Middle frontal gyrus (tissue), 1 donor: ENCODE measurements around the gene RB1.
"Not testable (repeated sequence)": the region's sequence is repeated elsewhere in the genome, so short reads cannot be mapped to it uniquely, and the experiment has no call there.

ENCODE experiments used
- DNase-seq: peaks from one replicate; pipeline ENCODE4 v3.0.0-alpha.2; 2015; ENCODE audit warnings: low spot score; ENCODE audit errors: extremely low spot score

The RB1 gene

DNA sequence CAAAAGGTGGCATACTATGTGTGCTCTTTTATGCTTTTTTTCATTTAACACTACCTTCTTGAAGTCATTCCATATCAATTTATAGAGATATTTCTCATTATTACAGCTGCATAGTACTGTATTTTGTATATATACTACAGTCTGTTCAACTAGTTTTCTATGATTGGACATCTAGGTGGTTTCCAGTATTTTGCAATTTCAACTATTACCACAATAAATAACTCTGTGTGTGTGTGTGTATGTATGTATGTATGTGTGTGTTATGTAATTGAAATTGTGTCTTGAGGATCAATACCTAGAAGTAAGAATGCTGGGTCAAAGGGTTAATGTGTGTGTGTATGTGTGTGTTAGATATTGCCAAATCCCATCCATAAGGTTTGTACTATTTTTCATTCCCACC, 102.3 kb downstream of the RB1 start:
- DNase-seq: no peak

DNA sequence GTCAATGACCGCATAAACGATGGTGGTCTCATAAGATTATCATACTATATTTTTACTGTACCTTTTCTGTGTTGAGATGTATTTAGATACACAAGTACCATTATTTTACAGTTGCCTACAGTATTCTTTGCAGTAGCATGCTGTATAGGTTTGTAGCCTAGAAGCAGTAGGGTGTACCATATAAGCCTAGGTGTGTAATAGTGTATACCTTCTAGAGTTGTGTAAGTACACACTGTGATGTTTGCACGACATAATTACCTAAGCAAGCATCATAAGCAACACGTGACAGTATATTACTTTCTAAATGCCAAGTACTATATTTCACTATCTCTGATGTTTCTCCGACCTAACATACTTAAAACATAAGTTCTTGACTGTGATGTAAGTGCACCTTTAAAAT, 106.6 kb downstream of the RB1 start:
- no peak for DNase-seq

DNA sequence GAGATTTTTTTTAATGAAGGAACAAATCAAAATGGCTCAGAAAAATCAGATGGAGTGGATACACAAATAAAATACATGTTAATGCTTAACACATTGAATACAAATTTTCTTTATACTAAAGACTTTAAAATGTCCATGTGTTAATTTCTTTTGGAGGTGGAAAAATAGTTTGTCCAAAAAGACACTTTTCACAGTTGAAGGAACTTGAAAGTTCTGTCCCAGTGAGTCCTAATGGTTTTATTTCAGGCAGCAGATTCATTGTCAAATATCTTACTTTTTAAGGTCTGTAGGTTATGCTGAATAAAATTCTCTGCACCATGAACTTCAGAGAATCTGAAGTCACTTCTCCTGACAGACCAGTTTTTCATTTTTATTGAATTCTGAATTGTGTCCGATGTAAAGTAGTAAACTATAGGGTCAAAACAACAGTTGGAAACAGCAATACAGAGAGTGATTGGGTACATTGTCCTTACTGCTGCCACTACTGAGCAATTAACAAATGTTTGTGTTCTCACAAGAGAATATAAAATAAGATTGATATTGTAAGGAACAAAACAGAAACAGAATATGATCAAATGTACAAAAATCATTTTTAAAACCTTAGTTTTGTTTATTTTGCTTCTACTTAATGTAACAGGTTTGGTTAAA, 107.7 kb downstream of the RB1 start:
- no peak for DNase-seq

DNA sequence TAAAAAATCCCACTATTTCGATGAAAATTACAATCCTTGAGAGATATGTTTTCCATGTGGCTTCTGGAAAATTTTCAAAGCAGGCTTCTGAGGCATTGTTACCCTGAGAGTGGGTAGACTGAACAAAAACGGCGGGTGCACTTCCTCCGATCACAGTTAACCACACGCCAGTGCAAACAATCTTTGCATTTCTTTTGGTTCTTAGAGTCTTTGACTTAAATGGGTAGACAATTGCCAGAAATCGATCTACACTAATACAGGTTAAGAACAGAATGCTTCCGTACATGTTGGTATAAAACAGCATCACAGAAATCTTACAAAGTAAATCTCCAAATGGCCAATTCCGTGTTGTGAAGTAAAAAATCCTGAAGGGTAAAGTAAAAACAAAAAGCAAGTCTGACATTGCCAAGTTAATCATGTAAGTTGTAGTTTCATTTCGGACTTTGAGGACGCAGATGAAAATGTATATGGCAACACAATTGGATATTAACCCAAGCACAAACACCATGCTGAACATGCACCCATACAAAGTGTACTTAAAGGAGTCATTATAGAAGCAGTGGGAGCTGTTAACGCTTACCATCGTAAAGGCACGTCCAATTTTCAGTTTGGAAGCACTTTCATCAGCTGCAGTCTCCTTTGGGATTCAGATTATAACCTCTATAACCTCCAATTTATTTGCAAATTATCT, 108.4 kb downstream of the RB1 start:
- DNase-seq: no peak

DNA sequence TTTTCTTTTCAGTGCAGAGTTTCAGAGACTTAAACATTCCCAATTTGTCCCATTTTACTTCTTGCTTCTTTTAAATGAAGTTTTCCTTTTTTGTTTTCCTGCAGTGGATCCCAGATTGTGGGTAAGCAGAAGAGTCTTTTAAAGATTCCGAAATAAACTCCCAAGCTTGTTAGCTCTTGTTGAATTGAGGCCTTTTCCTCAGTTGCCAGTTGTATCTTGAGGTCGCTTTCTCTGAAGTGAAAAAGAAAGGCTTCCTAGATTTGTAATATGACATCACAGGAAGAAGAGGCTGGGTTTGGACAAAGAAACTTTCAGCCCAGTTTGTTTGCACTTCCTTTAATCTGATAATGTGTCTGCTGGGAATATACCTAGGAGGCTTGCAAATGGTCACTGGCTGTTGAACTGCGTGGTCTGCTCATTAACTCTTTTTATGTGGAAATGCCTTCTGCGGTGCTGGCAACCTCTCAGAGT, 109.4 kb downstream of the RB1 start, which contains the start of gene LPAR6:
Gene LPAR6 (minus strand): TSS at position 233 of the 471 bp plus-strand sequence. CDS start 690 bp downstream, outside the sequence.
- no peak for DNase-seq

DNA sequence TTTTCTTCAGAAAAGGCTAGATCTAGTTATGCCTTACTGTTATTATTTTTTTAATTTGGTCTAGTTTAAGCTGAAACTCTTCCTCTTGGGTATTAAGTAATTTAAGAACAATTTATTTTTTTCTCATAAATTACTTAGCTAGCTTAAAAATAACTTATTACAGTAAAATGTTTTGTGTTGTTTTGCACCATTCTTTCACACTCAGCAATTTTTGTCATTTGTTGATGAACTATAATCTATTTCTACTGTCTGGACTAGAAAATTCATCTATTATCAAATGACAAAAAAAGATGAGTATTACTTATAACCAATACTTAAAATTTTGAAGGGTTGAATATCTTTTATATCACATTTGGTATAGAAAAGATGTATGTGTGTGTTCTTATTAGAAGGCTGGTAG, 111.0 kb downstream of the RB1 start:
- DNase-seq: no peak

DNA sequence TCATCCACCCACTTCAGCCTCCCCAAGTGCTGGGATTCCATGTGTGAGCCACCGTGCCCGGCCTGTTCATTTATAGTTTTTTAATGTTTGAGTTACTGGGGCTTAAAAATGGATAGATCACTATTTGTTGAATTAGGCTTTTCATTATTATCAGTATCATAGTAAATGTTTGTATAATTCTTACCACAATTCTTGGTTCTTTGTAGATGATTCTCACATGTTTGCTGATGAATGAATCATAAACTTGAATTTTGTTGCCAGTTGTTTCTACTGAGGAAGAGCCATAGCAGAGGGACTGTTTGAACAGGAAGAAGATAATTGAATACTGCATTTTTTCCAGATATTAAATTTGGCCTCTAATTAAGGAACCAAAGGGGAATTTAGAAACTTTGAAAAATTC, 112.0 kb downstream of the RB1 start:
- no peak for DNase-seq

DNA sequence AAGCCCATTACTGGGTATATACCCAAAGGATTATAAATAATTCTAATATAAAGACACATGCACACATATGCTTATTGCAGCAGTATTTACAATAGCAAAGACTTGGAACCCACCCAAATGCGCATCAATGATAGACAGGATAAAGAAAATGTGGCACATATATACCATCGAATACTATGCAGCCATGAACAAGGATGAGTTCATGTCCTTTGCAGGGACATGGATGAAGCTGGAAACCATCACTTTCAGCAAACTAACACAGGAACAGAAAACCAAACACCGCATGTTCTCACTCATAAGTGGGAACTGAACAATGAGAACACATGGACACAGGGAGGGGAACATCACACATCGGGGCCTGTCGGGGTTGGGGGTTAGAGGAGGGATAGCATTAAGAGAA, 118.5 kb downstream of the RB1 start:
- not testable (repeated sequence) for DNase-seq

DNA sequence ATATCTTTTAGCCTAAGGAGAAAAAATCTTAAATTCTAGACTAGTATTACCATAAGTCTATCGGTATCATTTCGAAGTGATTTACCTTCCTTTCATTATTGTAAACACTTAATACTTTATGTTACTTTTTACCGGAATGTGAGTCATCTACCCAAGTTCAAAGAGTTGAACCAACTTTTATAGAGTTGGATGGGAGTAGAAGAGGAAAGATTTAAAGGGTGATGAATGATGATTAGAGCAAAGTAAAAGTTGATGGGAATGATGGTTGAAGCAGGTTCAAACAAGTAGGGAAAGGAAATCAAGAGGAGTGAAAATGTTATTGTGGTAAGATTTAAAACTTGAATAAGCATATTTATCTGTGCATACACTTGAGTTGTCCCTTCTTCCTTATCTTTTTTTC, 120.7 kb downstream of the RB1 start:
- no peak for DNase-seq

DNA sequence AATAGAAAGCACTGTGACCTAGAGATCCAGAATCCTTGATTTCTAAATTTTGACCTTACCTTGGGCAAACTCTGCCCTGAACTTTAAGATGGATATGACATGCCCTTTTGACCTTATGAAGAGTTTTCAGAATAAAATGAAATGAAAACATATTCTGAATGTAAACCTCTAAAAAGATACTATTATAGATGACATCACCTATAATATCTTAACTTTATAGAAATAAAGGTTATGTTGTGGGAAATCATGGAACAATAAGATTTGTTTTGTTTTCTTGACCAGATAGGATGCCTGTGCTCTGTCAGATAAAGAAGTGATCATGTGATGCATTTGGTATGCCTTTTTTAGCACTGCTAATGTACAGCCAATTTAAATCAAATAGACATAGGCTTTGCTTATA, 122.5 kb downstream of the RB1 start:
- no peak for DNase-seq

DNA sequence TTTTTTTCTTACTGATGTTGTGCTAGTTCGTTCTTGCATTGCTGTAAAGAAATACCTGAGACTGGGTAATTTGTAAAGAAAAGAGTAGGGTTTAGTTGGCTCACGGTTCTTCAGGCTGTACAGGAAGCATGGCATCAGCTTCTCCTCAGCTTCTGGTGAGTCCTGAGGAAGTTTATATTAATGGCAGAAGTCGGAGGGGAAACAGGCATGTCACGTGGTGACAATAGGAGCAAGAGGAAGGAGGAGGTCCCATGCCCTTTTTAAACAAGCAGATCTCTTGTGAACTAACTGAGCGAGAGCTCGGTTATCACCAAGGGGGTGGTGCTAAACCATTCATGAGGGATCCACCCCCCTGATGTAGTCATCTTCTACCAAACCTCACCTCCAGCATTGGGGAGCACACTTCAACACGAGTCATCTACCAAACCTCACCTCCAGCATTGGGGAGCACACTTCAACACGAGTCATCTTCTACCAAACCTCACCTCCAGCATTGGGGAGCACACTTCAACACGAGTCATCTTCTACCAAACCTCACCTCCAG, 123.3 kb downstream of the RB1 start:
- DNase-seq: not testable (repeated sequence)

DNA sequence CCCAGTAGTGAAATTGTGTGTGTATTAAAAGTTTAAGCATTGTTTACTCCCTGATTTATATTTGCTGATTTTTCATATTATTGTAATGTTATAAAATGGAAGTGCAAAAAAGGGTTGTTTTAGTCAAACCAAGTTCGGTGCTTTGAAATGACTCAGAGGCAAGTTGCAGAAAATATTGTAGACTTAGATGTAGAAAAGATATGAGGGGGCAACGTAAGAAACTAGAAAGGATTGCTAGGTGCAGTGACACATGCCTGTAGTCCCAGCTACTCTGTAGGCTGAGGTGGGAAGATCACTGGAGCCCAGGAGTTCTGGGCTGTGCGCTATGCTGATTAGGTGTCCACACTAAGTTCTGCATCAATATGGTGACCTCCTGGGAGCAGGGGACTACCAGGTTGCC, 125.5 kb downstream of the RB1 start:
- DNase-seq: no peak

DNA sequence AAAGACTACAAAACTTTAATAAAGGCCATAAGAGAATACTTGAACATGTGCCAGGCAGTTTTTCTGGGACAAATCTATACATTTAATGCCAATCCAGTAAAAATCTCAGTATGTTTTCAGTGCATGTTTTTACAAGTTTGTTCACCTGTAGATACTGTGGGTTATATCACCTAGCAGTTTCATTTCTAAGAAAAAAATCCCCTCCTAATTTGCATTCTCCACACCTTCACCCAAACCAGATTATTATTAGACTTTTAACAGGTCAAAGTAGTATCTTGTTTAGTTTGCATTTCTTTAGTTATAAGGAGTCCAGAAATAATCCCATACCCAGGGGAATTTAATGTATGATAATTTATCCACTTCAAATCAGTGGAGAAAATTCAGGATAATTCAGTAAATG, 126.3 kb downstream of the RB1 start:
- DNase-seq: no peak

DNA sequence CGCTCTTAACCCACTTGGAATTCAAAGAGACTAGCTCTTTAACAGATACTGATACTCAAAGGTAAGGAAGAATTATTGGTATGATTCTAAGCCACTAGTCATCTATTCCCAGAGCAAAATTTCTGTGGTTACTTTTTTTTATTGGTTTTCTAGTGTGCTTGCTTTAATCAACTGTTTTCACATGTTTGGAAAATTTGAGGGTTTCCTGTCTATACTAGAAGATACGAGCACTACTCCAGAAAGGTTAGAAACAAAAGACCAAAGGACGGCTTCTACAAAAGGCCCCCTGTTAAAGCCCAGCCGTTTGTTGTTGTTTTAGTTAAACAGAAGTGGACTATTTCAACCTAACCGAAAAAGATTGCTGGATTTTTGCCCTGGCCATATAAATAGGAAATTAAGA, 127.9 kb downstream of the RB1 start:
- DNase-seq: no peak

DNA sequence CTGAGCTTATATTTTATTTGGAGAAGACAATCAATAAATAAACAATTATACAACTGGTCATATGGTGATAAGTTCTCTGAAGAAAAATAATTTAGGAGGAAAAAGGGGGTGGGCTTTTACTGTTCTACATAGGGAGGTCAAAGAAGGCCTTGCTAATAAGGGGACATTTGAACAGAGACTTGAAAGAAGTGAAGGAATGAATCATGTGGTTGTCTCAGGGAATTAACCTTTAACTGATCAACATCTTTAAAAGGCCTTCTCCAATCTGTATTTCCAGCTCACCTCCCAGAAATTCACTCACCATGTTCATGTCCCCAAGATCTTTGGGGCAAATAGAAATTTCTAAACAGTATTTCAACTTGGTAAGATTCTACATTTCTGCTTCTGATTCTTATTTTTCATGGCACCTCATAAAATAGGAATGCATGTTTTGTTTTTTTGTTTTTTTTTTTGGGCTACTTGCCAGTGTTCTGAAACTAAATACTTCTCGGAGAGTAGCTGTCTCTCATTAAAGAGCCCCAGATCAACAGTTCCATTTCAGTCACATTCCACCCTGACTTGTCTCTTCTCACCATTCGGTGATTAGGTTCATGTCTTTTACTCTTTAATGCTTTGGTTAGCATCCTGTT, 128.6 kb downstream of the RB1 start:
- DNase-seq: no peak

DNA sequence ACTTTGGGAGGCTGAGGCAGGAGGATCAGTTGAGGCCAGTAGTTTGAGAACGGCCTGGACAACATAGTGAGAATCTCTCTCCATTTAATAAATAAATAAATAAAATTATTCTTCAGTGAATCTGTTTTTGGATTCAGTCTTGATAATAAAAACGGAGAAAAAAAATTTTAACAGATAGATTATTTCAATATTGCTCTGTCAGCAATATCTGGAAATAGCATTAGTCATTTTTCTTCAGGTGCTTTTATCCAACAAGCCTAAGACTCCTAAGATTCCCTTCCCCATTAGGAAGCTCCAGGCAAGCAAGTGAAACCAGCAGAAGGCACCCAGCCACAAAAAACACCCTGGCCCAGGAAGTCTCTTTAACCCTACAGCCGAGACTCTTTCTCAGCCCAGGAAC, 130.6 kb downstream of the RB1 start:
- no peak for DNase-seq

DNA sequence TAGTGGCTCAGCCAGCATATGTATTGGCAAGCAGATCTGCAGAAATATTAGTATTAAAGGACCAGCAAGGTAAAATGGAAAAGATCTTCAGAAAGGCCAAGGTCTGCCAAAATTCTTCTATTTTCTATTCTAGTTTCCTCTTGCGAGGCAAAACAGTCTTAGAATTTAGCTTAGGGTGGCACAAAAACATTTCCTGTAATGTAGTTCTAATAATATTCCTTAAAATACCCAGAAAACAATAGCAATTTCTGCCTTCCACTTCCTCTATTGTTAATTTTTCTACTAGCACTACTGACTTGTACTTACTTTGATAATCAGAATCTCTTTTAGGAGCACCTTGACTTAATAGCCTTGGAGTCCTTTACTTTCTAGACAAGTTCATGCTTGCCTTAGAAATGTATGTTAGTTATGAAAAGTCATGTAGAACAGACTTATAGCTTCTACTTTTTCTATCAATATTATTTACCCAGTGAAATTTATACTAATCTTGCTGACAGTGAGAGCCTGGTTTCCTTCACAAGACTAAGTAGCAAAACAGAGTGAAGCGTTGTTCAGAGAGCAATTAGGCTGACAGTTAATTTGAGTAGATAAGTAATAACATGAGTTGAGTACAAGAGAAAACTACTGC, 133.2 kb downstream of the RB1 start:
- no peak for DNase-seq

DNA sequence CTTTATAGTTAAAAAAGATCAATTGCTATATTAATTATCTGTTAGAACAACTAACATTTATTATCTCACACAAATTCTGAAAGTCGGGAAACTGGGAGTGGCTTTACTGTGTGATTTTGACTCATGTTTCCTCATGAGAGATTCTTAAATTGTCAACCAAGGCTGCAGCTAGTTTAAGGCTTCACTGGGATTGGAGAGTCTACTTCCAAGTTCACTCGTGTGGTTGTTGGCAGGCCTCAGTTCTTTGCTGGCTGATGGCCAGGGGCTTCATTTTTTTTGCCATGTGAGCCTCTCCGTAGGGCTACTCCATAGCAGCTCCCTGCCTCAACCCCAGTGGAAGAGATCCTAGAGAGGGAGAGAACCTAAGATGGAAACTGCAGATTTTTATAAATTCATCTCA, 133.8 kb downstream of the RB1 start:
- no peak for DNase-seq

DNA sequence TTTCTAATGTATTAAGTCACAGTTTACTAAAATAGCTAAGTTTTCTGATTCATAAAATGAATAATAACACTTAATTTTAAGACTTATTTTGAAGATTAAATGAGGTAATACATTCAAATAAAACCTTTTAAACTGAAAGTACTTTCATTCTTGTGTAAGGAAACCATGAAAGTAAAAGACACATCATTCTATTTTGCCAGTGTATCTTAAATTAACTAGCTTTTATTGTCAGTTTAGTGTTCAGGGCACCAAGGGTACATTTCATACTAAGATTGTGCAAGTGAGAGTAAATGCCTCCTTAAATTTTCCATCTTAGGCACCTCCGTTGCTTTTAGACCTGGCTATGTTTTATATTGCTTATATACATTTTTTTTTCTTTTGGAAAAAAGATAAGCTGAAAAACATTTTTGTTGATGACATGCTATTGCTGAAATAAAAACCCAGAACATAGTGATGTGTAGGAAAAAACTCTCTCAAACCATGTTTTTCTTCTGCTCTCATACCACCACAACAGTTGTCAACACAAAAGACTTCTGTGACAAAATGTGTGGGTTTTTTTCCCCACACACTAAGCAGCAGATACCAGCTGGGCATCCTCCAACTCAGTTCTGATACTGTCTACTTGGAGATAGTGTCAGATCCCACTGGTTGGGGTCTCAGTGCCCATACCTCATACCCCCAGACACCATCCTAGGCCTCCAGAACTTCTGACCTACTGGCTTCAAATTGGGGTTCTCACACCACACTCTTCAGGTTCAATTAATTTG, 140.1 kb downstream of the RB1 start:
- no peak for DNase-seq

DNA sequence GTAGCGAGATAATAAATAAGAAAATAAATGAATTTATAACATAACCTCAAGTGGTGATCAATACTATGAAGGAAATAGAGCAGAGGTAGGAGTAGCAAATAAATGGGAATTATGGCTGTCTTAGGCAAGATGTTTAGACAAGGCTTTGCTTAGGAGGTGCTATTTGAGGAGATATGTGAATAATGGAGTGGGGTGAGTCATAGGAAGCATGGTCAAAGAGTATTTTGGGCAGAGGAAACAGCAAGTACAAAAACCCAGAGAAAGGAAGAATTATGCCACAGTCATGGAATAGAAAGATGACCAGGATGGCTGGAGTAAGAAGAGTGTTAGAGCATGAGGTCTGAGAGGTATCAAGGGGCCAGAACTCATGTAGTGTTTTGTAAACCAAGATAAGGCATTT, 142.9 kb downstream of the RB1 start:
- no peak for DNase-seq

DNA sequence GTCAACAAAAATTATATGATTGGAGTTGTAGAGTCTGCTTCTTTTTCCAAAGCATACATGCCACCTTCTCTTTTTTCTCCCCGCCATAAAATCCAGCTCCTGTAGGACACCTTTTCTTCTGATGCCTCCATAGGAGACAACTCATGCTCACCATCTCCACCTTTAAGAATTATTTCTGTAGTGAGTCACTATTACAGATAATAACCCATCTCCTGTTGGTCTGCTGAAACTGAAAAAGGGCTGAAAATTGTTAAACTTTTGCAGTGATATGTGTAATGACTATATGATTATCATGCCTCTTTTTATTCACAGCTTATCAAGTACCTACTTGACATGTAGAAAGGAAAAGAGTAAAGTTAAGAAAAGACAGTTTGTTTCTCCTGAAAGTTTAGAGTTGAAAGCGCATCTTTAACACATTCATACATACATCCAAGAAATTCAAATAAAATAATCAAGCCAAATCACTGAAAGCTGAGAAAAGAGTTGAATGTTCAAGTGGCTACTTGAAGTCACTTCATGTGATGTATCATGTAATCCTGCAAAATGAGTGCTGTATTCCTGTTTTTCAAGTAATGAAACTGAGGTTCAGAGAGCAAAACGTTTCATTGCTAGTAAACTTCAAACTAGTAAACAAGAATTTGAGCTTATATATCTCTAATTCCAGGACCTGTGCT, 144.9 kb downstream of the RB1 start:
- no peak for DNase-seq
